PC-9 (cell line): ENCODE measurements around the gene CPEB1.

ENCODE experiments used
- CTCF ChIP-seq: fragments of 200-600 bp; sonication (generic); conservative IDR thresholded peaks from 2 replicates; pipeline ENCODE4 v1.6.1; 2017; ENCODE audit warnings: mixed run types, antibody characterized with exemption, mild to moderate bottlenecking, moderate library complexity
- EZH2 ChIP-seq: fragments of 200-600 bp; sonication (generic); IDR thresholded peaks from 2 replicates; pipeline ENCODE4 v1.8.0; 2017; ENCODE audit warnings: antibody characterized with exemption, low read depth

- no peak for TF ChIP-seq CTCF
- TF ChIP-seq EZH2, result no peak
Measured at GRCh38 chr15:82653483-82654168, 6.5 kb upstream of the CPEB1 start.
